Left renal cortex interstitium (tissue), 4 donors: Measurements from ENCODE around the gene MAP7D2. TPM values are rescaled to one million over a fixed set of nuclear protein-coding genes. Genes with fewer than 3 reads are reported as not detected.

Source experiments
- DNase-seq, 4 donors: peaks; one replicate each; pipeline ENCODE4 v3.0.0-alpha.2; 2013; ENCODE audit warnings: low read depth in 4 of 4, low spot score in 2 of 4, missing footprints in 1 of 4
- polyA plus RNA-seq, 4 donors: library from polyadenylated mRNA; unstranded; fragments of 120-200 nt; gene quantifications; one replicate each; pipeline ENCODE4 v1.2.1, GENCODE V29; 2013; ENCODE audit not compliant: insufficient read length in 4 of 4

MAP7D2 gene
- polyA plus RNA-seq, 4 donors = 2.4 to 5.1 (median 3.3) TPM

DNA sequence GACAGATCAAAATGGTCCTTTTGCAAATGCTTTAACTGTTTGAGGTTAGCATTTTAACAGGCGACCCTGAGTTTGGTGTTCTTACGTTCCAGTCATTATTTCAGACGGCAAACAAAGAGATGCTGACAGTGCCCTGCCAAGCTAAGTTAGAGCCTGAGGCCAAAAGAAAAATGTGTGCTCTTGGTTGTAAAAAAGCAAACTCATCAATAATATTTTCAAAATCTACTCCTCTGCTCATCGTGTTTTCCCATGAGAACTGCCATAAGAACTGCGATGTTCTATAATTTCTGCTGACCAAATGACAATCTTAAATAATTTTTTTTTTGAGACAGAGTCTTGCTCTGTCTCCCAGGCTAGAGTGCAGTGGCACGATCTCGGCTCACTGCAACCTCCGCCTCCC is 63.2 kb downstream of the MAP7D2 start:
- DNase-seq = no peak

DNA sequence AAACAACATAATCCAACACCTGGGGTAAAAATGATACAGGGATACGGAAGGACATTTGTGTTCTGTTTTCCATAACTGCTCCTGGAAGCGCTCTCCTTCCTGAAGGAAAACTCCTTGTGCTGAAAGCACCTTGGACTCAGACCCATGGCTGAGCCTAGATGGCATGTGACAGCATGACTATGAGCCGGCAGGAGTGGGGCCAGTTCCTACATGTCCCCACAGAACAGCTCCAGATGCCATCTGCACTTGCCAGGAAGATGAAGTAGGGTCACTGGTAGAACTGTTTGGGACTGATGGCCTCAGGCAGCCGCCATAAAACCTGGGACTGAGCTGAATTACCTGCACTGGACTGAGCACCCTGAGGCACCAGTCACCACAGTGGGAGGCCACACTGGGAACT is 69.8 kb downstream of the MAP7D2 start:
- no peak for DNase-seq

GRCh38 chrX:20046223-20046622 is 70.5 kb downstream of the MAP7D2 start:
- DNase-seq = no peak

DNA sequence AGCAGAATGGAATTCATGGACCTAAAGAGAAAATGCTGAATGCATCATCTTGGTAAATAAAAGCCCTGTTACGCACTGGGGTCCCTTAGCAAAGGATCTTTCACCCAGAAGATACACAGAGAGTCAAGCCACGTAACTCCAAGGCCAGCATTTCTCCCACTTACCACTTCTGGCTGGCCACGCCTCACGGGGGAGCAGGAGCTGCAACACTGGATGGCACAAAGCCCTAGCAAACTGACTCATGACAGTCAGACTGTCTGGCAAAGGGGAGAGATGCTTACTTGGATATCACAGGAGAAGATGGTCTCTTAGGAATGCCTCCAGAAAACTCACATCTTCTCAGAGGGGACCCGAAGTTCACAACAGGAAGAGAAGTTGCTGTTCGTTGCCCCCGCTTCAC is 74.5 kb downstream of the MAP7D2 start:
- no peak for DNase-seq

DNA sequence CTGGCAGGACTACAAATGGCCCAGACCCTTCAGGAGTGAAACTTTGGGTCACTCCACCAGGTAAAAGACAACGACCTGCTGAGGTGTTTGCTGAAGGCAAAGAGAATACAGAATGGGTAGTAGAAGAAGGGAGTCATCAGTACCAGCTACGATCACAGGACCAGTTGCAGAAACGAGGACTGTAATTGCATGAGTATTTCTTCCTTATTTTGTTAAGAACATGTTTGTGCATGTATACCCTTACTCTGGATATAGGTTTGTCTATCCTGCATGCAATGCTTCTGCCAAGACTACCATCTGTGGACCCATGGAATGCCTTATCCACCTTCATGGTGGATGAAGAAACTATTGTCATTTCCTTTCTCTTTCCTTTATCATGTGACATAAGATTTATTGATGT is 77.7 kb downstream of the MAP7D2 start:
- DNase-seq = no peak

DNA sequence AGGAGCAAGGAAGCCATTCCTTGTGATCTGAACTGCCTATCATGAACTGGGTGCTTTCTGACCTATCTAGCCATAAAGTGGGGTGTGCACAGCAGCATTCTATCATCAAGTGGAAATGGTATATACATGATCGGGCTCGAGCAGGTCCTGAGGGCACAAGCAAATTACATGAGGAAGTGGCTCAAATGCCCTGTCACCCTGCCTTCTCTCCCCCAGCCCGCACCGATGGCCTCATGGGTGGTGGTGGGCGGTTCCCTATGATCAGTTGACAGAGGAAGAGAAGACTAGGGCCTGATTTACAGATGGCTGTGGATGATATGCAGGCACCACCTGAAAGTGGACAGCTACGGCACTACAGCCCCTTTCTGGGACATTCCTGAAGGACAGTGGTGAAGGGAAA is 79.5 kb downstream of the MAP7D2 start:
- DNase-seq = no peak

DNA sequence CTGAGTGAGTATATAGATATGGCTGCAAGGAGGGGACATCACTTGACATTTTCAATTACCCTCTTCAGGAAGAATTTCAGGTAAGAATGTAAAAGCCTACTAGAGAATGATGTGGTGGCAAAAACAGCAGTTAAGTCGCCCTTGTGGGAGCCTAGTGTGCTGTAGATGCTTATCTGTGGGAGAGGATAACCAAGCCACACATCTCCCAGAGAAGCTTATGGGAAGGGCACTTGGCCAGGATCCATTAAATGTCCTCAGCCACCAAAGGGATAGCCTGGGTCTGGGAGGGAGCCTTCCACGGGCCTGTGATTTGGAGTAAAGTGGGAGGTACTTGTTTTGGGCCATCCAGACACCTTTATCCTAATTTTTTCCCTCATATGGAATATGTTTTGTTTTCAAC is 84.5 kb downstream of the MAP7D2 start:
- no peak for DNase-seq

DNA sequence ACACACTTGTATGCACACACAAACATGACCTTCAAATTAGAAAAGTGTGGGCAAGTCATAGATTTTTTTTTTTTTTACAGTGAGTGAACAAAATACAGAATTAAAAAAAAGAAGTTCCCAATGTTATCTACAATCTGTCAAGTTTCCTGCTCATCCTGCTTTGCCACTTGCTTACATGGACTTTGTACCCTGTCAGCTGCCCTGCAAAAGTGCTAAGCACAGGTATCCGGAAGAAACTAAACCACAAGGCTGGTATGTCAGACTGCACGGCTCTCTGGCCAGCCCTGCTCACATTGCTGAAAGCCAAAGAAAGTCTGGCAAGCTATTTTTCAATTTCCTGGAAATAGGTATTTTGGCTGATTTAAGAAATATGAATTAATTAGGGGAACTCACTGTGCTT is 87.0 kb downstream of the MAP7D2 start:
- peak in 1 of 4 donors; percentile 0 for DNase-seq

GRCh38 chrX:20028588-20028987 is 88.1 kb downstream of the MAP7D2 start:
- no peak for DNase-seq

GRCh38 chrX:20026278-20026677 is 90.4 kb downstream of the MAP7D2 start:
- DNase-seq = no peak

DNA sequence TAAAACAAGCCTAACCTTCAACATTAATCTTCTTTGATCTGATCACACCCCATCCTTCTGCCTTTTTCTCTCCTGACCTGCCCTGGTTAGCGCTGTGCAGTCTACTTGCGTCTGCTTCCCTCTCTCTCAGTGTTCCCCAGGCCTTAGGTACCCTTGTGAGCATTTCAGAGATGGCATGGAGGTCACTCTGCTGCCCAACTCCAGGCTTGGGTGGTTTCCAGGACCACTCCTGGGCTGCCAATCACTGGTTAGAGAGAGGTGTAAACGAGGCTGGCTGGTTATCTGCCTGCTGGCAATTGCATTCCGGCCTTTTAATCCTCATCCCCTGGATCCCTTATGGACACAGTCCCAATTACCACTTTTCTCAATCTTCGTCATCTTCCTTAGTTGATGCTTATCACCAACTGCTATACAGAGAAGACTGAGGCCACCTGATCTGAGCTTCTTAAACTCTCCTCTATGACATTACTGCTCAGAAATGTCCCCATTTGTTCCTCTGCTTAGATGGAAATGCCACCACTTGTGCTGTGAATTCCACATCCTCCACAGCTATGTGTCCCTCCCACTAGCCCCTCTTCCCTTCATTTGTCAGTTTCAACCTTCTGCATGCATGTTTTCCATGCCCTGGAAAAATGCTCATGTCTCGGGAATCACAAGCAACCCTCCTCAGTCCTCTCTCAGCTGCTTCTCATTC is 96.9 kb downstream of the MAP7D2 start:
- no peak for DNase-seq

GRCh38 chrX:20016616-20016945 is 100.1 kb downstream of the MAP7D2 start:
- no peak for DNase-seq

DNA sequence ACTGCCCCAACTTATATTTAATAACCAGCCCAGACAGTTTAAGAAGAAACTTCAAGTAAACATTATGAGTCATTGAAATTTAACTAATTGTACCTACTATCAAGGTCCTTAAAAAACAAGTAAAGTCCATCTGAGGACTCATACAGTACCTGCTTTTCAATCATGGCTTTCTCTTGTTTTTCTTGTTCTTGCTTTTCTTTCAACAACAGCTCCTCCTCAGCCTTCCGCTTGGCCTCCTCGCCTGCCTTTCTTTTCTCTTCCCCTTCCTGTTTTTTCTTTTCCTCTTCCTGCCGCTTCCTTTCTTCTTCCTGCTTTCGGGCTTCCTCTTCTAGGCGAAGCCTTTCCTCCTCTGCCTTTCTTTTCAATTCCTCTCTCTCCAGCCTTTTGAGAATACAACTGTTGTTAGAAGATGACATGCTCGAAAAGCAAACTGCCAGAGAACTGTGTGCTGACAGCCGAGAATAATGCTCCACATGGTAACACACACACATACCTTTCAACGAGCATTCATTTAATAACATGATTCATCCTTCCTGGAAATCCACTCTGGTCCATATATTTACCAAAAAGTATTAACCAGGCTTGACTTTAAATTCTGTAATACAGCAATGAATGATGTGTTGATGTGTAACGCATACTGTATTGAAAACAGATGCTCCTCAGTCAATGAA is 100.6 kb downstream of the MAP7D2 start:
- no peak for DNase-seq

DNA sequence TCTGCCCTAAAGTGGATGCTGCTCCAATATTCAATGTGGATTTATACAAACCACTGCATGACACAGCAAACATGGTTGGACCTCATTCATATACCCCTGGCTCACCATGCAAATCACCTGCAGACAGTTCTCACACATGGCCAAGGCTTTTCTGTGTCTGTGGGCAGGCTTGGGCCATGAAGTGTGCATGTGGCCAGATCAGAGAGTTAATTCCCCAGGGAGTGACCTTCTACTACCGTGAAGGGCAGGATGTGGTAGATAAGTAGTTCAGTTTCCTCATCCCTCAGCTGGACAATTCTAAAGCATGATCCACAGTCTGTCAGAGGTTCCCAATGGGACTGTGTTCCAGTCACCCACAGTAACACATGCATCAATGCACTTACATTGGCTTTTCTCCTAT is 101.3 kb downstream of the MAP7D2 start:
- no peak for DNase-seq

DNA sequence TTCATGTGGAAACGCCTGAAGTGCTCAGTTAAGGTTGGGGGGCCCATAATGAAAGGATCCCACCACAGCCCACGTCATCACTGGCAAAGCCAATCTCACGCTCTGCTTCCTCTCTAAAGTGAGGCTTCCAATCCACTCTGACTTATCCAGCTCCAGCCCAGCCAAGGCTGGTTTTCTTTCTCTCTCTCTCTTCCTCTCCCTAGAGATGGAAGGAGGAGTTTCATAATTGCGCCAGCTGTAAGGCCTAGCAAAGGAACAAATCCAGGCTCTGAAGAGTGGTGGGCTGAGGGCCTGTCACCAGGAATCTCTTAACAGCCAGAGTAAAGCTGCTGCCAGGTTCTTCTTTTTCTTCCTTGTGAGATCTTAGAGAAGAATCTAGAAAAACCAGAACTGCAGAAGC is 105.1 kb downstream of the MAP7D2 start:
- DNase-seq = no peak

- no peak for DNase-seq
Measured at GRCh38 chrX:20007962-20008622, 108.6 kb downstream of the MAP7D2 start.

GRCh38 chrX:20005883-20006282 is 110.8 kb downstream of the MAP7D2 start:
- DNase-seq = no peak

- no peak for DNase-seq
Measured at GRCh38 chrX:20001588-20001987, 115.1 kb downstream of the MAP7D2 start.

DNA sequence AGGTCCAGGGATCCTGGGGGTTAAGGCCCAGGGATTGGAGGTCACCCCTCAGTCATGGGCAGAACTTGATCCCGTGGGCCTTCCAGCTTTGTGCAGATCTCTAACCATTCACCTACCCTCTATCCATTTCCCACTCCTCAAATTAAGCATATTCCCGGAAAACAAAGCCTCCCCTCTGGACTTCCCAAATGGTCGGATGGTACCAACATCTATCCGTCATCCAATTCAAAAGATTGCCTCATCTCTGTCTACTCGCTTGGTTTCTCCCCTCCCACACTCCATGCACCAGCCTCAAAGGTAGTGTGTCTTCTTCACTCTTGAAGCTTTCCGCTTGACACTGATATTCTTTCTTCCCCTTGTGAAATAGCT is 125.4 kb downstream of the MAP7D2 start:
- peak in 1 of 4 donors; percentile 8 for DNase-seq

GRCh38 chrX:19990556-19991349 is 126.0 kb downstream of the MAP7D2 start, which contains the start of gene BCLAF3:
Gene BCLAF3, minus strand, starts transcription at chrX:19991061. Its CDS starts 20,797 bp downstream, at chrX:19970264.
- peak; percentile 31 to 73 (median 66) for DNase-seq

DNA sequence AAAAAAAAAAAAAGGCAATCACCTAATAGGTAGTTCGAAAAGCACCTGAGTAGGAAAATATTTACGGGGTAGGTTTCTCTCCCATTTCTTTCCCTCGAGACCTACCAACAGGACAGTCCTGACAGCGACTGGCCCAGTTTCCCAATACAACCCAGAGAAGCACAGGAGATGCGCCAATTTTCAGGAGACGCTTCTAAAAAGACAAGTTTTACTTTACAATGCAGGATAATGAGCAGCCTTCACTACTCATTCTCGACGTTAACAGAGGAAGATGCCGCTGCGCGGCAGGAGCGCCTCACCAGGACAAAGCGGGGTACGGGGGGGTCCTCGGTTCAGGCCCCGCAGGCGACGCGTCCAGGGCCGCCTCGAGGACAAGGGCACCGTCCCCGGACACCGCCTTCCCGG is 126.6 kb downstream of the MAP7D2 start:
- no peak for DNase-seq
